Embryonic facial prominence (tissue), 1 donor: ENCODE measurements around the gene GAB2.

Experiments
- DNase-seq: peaks from one replicate; pipeline ENCODE4 v3.0.0-alpha.2; 2016; ENCODE audit errors: extremely low spot score

GAB2 gene

DNA sequence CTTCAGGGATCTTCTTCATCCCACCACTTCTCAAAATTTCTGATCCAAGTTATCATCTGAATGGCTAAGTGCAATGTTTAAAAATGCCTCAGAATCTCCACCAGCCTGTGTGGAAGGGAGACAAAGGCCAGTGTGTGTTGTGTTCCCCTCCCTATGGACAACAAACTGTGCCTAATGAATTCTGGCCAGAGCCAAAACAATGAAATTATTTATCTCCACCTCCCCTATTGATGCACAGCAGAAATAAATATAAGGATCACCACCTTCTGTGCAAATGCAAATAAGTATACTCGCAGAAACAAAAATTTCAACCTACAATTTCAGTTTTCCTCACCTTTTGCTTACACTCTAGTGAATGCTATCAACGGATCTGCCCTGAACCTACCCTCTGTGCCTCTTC lies 75.8 kb downstream of the GAB2 start:
- no peak for DNase-seq

DNA sequence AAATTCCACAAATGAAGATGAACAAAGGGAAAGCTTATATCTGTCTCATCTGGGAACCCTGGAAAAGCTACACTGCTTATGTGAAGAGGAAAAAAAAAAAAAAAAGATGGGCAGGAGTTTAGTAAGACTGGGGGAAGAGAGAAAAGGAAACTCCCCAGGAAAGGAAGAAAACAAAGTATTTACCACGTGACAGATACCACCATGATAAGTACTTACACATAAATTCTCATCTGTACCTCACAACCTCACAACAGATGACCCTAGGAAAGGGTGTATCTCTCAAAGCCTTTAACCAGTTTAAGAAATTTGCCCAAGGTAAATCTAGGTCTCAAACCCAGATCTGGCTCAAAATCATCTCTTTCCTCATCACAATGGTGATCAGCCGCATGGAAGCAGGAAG lies 77.1 kb downstream of the GAB2 start:
- no peak for DNase-seq

DNA sequence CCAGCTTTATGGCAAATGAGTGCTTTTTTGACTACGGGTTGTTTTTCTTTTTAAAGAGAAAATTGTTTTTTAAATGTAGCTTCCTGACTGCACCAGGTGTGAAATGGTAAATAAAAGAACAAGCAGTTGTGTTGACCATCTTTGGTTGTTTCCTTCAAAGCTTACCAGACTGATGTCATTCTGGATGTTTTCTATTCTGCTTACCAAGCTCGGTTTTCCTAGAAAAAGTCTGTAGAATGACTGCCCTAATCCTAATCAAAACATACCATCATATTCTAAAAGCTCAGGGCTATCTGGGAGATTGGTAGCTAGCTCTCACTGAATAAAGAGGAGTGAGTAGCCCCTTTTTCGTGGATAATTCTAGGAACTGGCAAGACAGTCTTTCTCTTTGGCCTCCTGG lies 77.7 kb downstream of the GAB2 start:
- no peak for DNase-seq

DNA sequence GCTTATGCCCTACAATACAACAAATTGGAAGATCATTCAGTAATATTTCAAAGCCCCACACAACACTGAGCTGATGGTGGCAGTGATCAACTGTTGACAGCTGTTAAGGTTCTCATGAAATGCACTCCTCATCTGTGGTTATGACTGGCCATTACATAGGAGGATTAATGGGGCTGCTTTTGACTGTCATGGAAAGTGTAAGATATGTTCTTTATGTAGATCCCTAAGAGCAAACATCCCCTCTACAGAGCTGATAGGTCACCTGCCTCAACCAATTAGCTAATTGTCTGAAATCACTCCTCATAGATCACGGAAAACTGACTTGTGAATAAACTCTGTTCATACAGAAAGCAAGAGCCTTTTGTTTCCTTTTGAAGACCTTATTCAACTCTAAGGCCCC lies 78.1 kb downstream of the GAB2 start:
- no peak for DNase-seq

DNA sequence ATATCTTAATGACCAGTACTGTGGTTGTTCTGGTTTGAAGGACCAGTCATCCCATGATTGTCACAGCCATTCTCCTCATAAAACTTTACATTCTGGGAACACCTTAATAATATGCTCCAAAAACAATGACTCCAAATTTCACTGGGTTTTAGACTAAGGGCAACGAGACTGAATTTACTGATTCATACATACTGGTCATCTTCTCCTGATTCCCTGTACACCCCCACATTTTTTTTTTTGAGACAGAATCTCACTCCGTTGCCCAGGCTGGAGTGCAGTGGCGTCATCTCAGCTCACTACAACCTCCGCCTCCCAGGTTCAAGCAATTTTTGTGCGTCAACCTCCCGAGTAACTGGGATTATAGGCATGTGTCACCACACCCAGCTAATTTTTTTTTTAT lies 78.9 kb downstream of the GAB2 start:
- no peak for DNase-seq

DNA sequence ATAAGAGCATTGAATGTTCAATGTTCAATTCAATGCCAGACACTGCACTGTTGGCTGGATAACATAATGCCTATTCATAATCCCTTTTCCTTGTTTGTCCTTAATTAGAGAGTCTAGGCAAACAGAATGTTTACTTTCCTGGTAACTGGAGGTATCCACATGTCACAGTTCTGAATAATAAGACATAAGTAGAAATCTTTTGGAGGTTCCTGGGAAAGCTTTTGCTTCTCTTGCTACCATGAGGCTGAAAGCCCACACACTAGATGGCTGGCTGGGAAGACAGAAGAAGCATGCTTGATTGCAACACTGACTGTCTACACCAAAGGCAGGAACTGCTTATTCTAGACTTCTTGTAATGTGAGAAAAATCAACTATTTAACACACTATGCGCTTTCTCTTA lies 79.5 kb downstream of the GAB2 start:
- DNase-seq, result no peak

DNA sequence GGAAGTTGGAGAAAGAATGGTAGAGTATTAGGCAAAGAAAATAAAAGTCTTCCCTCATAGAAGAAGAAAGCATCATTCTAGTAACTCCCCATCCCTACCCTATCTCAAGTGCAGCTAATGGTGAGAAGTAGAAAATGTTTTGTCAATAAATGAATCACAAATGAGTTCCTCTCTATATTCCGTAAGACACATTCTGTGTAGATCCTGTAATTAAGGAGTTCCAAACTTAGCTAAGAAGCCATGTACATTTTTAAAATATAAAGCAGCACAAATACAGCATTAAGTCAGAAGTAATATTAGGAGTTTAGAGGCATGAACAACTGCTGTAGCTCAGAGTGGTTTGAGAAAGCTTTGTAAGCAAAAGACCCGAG lies 80.1 kb downstream of the GAB2 start:
- DNase-seq, result no peak

DNA sequence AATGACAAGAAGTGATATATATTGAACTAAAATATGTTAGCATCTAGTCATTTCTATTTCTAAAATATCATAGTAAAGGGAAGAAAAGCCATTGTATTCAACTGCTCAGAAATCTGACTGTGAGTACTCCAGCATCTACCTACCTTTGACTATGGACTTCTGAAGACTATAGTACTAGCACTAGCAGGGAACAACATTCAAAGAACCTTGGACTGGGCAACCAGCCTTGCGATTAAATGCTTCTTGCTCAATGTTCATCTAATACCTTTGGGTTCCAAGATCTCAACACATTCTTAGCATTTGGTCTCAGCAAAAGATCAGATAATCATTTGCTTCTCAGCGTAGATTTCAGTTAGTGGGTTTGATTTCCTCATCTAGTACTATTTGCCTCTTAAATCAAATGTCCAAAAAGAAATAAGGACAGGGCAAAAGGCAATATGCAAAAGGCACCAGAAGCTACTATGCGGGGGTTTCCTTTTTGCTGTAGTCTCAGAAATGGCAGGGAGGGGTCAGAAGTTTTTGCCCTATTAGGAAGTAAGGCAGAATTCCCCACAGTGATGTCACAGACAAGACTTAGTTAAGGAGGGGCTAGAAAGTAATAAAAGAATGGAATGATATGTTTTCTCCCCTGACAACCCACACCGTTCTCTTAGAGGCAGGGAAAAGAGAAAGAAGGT lies 80.6 kb downstream of the GAB2 start:
- no peak for DNase-seq

DNA sequence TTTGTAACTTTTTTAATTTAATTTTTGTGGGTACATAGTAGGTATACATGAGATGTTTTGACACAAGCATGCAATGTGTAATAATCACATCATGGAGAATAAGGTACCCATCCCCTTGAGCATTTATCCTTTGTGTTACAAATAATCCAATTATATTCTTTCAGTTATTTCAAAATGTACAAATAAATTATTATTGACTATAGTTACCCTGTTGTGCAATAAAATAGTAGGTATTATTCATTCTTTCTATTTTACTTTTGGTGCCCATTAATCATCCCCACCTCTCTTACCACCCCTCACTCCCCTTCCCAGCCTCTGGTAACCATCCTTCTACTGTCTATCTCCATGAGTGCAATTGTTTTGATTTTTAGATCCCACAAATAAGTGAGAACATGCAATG lies 83.5 kb downstream of the GAB2 start:
- DNase-seq, result no peak

DNA sequence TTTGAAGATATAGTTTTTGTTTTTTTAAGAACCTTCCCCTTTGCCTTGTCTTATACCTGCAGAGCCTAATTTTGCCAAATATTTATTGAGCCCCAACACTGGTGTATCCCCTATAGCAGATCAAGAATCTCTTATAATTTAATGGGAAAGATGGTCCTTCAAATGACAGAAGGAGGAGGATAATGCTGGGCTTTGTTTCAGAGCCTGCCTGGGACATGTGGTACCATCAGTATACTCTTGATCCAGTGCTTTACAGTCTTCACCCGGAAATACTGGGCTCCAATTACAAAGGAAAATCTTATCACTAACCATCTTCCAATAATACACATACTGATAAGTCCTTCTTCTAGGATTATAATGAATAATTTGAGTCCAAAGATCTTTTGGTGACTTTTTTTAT lies 84.7 kb downstream of the GAB2 start:
- DNase-seq, result no peak

DNA sequence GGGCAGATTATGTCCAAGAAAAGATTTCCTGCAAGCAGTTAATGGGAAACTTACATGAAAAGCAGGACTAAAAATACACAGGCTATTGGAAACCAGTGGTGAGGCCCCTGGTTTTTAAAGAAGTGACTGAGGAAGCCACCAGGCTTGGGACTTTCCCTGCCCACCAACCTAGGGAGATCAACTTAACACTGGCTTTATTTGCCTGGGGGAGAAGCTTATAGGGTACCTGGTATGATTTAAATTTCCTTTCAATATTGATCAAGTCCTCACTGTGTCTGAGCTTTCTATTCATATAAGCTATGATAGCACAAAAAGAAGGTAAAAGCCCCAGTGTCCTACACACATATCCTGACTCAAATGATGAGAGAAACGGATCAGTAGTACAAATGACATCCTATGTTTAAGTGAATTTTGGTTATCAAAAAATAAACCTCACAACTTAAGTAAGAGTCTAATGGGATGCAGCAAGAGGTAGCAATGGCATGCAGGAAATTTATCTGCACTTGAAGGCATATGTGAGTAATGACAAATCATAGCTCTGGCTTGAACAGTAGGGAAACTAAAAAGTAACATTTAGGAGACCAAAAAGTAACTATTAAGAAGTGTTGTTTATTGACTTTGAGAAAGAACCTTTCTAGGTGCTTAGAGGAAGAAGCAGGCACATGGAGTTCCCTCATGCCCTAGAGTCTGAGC lies 85.3 kb downstream of the GAB2 start:
- no peak for DNase-seq

DNA sequence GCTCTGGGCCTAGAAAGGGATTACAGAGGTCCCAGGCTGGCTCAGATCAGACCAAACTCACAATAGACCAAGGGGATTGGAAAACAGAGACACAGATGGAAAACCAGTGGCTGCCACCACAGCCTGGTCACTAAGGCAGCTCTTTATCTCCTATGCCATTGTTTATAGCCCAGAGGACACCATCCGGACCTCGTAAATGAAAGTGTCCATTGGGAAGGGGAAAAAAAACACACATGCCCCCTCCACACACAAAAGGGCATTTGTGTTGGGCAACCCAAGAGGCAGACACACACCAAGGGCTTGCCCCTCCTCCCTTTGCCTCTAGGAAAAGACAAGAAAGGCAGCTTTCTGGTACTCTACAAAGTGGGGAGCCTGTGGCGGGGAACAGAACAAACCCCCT lies 85.9 kb downstream of the GAB2 start:
- no peak for DNase-seq

DNA sequence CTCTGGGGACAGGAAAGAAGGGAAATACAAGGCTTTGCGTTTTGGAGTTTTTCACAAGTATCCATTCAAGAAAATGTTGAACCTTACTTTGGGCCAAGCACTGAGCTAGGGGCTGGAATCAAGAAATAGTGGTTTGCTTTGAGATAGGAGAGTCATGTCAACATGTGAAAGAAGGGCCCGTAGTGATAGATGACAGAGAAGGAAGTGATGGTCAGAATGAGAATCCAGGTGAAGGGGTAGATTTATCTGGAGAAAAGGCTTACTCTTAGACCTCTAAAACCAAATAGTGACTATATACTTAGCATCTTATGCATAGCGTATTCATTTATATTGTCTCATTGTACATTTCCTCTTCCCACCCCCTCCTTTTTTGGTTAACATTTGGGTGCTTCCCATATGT lies 87.3 kb downstream of the GAB2 start:
- DNase-seq, result no peak

DNA sequence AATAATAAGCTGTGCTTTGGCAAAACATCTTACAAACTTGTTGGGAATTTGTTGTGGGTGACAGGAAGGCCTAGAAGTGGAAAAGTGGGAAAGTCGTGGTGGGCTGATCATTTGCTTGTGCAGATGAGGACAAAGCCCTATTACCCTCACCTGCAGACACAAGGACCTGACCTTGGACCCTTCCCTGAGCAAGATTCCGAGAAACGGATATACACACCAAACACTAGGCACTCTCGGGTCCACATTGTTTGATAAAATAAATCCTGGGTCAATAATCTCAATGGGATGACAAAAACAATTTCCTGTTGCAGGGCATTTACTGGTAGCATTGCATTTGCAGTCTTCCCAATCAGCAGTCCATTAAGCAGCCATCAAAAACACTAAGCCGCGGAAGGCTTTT lies 89.7 kb downstream of the GAB2 start:
- DNase-seq, result no peak

DNA sequence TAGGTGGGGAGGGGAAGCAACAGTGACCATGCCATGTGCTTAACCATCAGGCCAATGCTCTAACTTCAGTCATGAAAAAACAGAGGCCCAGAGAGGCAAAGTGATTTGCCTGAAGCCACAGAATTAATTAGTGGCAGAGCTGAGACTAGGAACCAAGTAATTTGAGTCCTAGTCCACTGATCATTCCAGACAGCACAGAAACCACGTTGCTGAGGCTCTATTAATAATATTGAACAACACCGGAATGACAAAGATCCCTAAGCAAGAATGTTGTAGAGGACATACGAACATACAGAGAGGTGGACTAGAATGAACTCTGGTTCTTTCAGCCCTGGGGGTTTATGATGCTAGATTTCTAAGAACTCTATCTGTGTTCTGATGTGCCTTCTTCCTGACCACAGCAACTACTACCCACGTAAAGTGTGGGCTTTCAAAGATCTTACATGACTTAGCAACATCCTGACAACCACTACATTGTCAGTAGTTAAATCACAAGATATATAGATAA lies 92.3 kb downstream of the GAB2 start:
- no peak for DNase-seq

DNA sequence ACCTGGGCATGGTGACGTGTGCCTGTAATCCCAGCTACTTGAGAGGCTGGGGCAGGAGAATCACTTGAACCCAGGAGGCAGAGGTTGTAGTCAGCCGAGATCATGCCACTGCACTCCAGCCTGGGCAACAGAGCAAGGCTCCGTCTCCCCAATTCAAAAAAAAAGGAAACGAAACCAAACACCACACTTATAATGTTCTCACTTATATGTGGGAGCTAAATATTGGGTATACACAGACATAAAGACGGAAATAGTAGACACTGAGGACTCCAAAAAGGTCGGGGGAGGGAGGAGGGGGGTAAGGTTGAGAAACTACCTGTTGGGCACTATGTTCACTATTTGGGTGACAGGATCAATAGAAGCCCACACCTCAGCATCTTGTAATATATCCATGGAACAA lies 94.3 kb downstream of the GAB2 start:
- no peak for DNase-seq

DNA sequence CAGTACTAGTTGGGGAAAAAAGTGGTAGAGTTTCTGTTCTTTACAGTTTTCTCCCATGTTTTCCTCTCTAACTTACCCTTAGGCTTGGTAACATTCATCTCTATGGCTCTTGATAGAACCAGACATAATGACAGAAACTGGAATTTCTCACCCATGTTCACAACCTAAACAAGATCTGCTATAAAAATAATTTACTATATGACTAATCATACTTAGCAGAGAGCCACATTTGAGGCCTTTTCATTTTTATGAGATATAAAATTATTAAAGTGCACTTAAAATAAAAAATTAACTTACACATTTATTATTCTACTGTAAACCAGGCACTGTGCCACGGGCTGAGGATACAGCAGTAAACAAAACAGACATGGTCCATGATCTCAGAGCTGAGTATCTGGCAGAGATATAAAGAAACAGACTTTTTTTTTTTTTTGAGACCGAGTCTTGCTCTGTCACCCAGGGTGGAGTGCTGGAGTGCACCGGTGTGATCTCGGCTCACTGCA lies 98.1 kb downstream of the GAB2 start:
- DNase-seq, result no peak

DNA sequence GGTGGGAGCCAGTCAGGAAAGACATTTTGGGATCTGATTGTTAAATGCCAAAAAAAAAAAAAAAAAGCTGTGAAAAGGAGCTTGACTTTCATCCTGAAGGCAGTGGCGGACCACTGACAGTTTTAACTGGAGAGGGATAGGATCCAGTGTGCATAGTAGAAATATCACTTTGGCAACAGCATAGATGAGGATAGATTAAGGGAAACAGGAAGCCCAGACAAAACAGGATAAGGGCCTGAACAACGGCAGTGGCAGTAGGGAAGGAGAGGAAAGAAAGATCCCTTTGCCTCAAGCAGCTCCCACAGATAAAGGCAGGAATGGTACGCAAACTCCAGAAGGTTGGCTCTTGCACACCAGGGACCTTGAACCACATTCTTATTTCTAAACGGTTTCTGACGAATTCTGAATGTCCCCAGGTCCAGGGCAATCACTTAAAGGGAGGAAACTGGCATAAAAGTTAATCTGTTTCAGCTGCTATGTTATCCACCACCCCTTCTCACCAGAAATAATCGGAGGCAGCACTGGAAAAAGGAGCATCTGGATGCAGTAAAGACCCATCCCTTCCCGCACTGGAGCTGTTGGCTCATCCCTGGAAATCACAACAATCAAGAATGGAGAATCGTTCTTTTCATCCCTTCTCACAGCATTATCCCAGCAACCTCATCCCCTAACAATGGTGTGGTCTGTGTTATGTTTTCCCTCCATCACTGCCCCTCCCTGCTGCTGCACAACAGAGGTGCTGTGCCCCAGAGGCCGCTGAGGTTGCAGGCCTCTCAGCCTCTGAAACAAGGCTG lies 99.1 kb downstream of the GAB2 start:
- DNase-seq, result no peak

DNA sequence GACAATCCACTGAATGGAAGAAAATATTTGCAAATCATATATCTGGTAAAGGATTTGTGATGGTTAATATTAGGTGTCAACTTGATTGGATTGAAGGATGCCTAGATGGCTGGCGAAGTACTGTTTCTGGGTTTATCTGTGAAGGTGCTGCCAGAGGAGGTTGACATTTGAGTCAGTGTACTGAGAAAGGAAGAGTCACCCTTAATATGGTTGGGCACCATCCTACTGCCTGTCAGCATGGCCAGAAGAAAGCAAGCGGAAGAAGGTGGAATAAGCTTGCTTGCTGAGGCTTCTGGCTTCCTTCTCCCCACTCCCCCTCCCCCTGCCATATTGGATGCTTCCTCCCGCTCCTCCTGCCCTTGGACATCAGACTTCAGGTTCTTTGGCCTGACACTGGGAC lies 101.9 kb downstream of the GAB2 start:
- no peak for DNase-seq

DNA sequence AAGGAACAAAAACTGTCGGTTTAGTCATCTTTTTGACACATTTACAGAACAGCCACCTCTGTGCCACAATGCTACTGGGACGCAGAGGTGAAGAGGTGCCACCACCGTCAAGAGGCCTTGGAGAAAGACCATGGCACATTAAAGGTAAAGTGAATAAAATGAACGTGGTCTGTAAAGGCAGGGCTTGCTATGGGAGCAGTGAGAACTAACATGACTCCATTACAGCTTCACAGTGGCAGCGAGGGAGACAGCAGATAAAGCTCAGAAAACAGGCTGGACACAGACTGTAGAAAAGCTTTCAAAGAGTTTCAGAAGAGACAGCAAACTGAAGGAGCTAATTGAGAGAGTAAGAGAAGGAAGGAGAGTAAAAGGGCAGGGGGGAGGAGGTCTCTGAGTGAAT lies 102.9 kb downstream of the GAB2 start:
- no peak for DNase-seq

DNA sequence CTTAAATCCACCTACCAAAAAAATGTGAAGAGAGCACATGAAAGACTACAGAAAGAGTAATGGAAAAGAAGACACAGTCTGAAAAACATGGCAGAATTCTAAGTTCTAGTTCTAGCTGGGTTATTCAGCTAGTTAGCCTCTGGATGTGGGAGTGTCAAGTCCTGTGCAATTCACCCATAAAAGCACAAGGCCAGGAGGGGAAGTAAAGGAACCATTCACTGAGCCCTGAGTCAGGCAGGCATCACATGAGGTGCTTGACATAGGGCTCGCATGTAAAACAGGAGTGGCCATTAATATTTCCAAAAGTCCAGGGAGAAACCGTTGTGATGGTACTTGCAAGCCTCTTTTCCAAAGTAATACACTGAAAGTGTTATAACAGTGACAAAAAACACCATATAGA lies 103.7 kb downstream of the GAB2 start:
- no peak for DNase-seq

DNA sequence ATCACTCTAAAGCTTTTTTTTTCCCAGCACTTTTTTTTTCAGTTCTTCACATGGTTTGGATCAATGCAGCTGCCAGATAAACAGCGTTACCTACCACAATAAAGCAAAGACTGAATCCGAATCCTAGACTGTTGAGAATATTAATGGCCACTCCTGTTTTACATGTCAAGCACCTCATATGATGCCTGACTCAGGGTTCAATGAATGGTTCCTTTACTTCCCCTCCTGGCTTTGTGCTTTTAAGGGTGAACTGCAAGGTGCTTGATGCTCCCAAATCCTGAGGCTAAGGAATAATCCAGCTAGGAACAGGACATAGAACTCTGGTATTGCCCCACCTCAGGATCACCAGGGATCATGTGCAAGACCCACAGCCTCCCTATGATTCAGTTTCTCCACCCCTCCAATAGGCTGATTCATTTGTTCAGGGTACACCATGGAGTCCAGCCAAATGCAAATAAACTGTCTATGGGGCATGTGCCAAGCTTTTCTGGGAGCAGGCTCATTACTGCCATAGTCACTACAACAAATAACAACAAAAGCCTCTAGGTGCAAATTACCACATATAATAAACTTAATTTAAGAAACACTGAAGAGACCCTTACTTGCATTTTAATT lies 104.3 kb downstream of the GAB2 start:
- no peak for DNase-seq
